Gastroesophageal sphincter (tissue), 4 donors: Measurements from ENCODE around the gene FGFR3. TPM values are rescaled to one million over a fixed set of nuclear protein-coding genes. Genes with fewer than 3 reads are reported as not detected.

Experiments
- ATAC-seq: fragments of 150-250 bp; one replicate; pipeline ENCODE4 v1.9.1; 2016; ENCODE audit warnings: mild to moderate bottlenecking, moderate library complexity
- H3K27ac ChIP-seq, 4 donors: fragments of 200-600 bp; sonication (generic) in 3 of 4; 1 replicate in 3 of 4; 2 replicates in 1 of 4; pipeline ENCODE4 v1.5.1; 2016 to 2019
- H3K27me3 ChIP-seq: fragments of 200-600 bp; sonication (generic); one replicate; pipeline ENCODE4 v1.5.1; 2019
- H3K36me3 ChIP-seq, 2 donors: fragments of 200-600 bp; sonication (generic); one replicate each; pipeline ENCODE4 v1.5.1; 2019; ENCODE audit warnings: control low read depth in 1 of 2
- H3K4me1 ChIP-seq, 3 donors: fragments of 200-600 bp; sonication (generic); 1 replicate in 2 of 3; 2 replicates in 1 of 3; pipeline ENCODE4 v1.5.1; 2016 to 2019; ENCODE audit warnings: control low read depth in 2 of 3
- H3K4me3 ChIP-seq, 2 donors: fragments of 200-600 bp; sonication (generic); one replicate each; pipeline ENCODE4 v1.5.1; 2019; ENCODE audit warnings: mild to moderate bottlenecking in 1 of 2, moderate library complexity in 1 of 2
- H3K9me3 ChIP-seq, 3 donors: fragments of 200-600 bp; sonication (generic); one replicate each; pipeline ENCODE4 v1.5.1; 2017 to 2019; ENCODE audit warnings: control low read depth in 2 of 3
- EP300 ChIP-seq: sonication (generic); formaldehyde crosslinking; IDR thresholded peaks from one replicate; pipeline ENCODE4 v1.6.1; 2017; ENCODE audit warnings: antibody characterized with exemption, mild to moderate bottlenecking
- POLR2A ChIP-seq, 2 donors: fragments of 450-650 bp; IDR thresholded peaks; one replicate each; pipeline ENCODE4 v1.6.1; 2017; ENCODE audit warnings: antibody characterized with exemption in 2 of 2, mild to moderate bottlenecking in 2 of 2, moderate library complexity in 1 of 2
- POLR2AphosphoS5 ChIP-seq: sonication (generic); formaldehyde crosslinking; IDR thresholded peaks from one replicate; pipeline ENCODE4 v1.6.1; 2017; ENCODE audit warnings: antibody characterized with exemption
- WGBS, 2 donors: methylation state at CpG; one replicate each; pipeline ENCODE4 v1.1.5; 2018; ENCODE audit warnings: low coverage in 1 of 2; 5-methylcytosine and 5-hydroxymethylcytosine counted together
- total RNA-seq, 4 donors: library from RNA; depleted of rRNA; stranded (reverse); fragments of >200 nt; gene quantifications; one replicate each; pipeline ENCODE4 v1.1.0, GENCODE V29; 2016
- TF ChIP-seq, protein P1 (sequence below), 4 experiments: fragments of 200-600 bp in 2 of 4; fragments of 450-650 bp in 2 of 4; sonication (generic) in 1 of 4; IDR thresholded peaks; one replicate each; pipeline ENCODE4 v1.5.1; 2017 to 2019; ENCODE audit warnings: antibody characterized with exemption in 4 of 4, mild to moderate bottlenecking in 2 of 4, moderate library complexity in 2 of 4

The FGFR3 gene
- total RNA-seq, 4 donors from 2014 or later = 1.4 to 17.7 (median 1.8) TPM

DNA sequence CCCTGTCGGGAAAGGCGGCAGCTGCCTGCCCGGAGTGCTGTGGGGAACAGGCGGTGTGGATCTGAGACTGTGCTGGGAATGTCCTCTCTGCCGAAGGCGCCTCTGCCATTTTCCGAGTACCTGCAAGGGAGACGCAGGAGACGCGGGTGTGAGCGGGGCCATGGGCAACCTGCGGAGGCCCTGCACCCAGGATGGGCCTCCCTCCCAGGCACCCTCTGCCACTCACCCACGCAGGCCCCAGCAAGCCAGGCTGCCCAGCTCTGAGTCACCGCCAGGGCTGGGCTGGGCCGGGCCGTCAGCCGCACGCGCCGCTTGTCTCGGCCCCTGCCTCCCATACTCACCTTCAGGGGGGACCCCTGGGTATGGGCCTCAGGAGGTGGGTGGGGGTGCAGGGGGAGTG, 3.5 kb upstream of the FGFR3 start:
- no peak overlapping the region for H3K27ac ChIP-seq
- H3K4me3 ChIP-seq = no peak overlapping the region
- no peak for ATAC-seq
- TF ChIP-seq POLR2AphosphoS5 = no peak
- TF ChIP-seq, protein P1, sequence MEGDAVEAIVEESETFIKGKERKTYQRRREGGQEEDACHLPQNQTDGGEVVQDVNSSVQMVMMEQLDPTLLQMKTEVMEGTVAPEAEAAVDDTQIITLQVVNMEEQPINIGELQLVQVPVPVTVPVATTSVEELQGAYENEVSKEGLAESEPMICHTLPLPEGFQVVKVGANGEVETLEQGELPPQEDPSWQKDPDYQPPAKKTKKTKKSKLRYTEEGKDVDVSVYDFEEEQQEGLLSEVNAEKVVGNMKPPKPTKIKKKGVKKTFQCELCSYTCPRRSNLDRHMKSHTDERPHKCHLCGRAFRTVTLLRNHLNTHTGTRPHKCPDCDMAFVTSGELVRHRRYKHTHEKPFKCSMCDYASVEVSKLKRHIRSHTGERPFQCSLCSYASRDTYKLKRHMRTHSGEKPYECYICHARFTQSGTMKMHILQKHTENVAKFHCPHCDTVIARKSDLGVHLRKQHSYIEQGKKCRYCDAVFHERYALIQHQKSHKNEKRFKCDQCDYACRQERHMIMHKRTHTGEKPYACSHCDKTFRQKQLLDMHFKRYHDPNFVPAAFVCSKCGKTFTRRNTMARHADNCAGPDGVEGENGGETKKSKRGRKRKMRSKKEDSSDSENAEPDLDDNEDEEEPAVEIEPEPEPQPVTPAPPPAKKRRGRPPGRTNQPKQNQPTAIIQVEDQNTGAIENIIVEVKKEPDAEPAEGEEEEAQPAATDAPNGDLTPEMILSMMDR (IDR thresholded peaks at IDR 0.05) = no peak
- no peak for TF ChIP-seq EP300
- TF ChIP-seq POLR2A (IDR thresholded peaks at IDR 0.05) = no peak
- H3K27me3 ChIP-seq = peaks cover 35% of the 10 kb centered on the region
- H3K9me3 ChIP-seq = no peaks in the 10 kb centered on the region
- H3K4me1 ChIP-seq = peaks cover 0 to 27% (median 8%) of the 10 kb centered on the region in 3 donors
- H3K36me3 ChIP-seq = no peaks in the 10 kb centered on the region
- no CpG with 5 or more reads among the region's 21 CpGs for WGBS, 2 donors

DNA sequence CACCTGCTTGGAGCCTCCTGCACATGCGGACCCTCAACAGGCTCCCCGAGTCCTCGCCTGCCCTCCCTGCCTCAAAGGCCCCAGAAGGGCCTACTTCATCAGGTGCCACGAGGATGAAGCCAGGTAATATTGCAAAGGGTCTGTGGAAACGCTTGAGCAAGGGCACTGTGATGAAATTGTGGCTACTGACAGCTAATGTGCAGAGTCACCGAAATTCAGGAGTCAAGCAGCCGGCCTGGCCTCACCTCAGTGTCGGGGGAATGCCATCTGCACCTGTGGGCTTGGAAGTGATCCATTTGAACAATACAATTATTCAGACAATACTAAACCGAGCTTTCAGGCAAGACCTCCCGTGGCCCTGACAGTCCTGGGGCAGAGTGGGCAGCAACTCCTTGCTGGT, 3.1 kb upstream of the FGFR3 start:
- 85% methylated on average over 9 of the region's 10 CpGs; no CpG with 5 or more reads in 1 of the 2 donors for WGBS, 2 donors
- Histone ChIP-seq H3K27ac (no peak overlapping the region), H3K27me3 (peaks cover 40% of the 10 kb centered on the region), H3K36me3 (no peaks in the 10 kb centered on the region), H3K4me3 (no peak overlapping the region), H3K9me3 (no peaks in the 10 kb centered on the region), H3K4me1 (peaks cover 0 to 31% (median 11%) of the 10 kb centered on the region in 3 donors)
- no peak for ATAC-seq
- TF ChIP-seq, protein P1 (IDR thresholded peaks at IDR 0.05) = no peak
- TF ChIP-seq POLR2A (IDR thresholded peaks at IDR 0.05) (no peak), EP300 (no peak), POLR2AphosphoS5 (no peak)

DNA sequence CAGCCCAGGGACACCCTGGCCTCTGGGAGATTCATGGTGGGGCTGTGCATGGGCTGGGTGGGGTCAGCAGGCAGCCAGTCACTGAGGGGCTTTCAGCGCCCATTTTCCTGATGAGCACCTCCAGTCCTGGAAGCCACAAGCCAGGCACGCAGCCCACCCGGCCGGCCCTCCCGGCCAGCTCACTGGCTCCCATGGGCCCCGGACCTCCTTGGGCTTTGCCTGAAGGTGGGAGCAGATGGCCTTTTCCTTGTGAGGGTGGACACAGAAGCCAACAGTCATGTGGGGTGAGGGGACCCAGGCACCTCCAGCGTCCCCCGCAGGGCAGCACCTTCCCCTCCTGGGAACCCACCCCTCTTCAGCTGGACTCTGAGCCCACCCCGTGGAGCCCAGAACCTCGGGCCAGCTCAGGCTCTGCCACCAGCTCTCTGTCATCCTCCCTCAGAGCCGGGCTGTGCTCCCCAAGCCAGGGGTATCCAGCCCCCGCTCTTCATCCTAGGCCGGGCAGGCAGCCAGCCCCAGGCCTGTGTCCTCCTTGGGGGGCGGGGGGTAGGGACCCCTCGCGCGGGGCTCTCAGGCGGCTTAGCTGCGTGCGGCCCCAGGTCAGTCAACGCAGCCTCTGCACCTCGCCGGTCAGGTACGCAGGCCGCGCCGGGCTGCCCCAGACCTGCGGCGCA, 798 bp upstream of the FGFR3 start:
- Histone ChIP-seq H3K36me3 (no peaks in the 10 kb centered on the region), H3K27me3 (peaks cover 57% of the 10 kb centered on the region), H3K4me1 (peaks cover 0 to 38% (median 17%) of the 10 kb centered on the region in 3 donors), H3K4me3 (peak overlapping the region in 1 of 2 donors; percentile 57), H3K9me3 (no peaks in the 10 kb centered on the region), H3K27ac (no peak overlapping the region)
- no peak for ATAC-seq
- 56% methylated on average over 5 of the region's 29 CpGs; no CpG with 5 or more reads in 1 of the 2 donors for WGBS, 2 donors
- TF ChIP-seq, protein P1 (IDR thresholded peaks at IDR 0.05) = no peak
- TF ChIP-seq POLR2A (IDR thresholded peaks at IDR 0.05) (no peak), POLR2AphosphoS5 (no peak), EP300 (no peak)

DNA sequence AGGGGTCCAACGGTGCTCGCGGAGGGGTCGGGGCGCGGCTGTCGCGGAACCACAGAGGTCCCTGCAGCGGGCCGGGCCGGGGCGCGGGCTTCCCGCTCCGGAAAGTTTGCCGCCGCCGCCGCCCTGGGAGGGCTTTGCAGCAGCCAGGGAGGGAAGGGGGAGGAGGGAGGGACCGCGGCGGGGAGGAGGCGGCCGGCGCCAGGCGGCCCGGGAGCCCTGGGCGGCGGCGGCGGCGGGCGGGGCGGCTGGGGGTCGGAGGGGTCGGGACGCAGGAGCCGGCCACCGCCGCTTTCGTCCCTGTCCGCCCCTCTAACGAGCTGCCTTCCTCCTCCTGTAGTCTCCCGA, 375 bp downstream of the FGFR3 start:
- WGBS, 2 donors = no CpG with 5 or more reads among the region's 44 CpGs
- Histone ChIP-seq H3K4me1 (peaks cover 0 to 29% (median 17%) of the 10 kb centered on the region in 3 donors), H3K27ac (no peak overlapping the region), H3K4me3 (peak overlapping the region; percentile 28 to 57), H3K36me3 (no peaks in the 10 kb centered on the region), H3K27me3 (peaks cover 63% of the 10 kb centered on the region), H3K9me3 (no peaks in the 10 kb centered on the region)
- peak; percentile 66 for ATAC-seq
- no peak for TF ChIP-seq EP300
- TF ChIP-seq POLR2A (IDR thresholded peaks at IDR 0.05) = no peak
- no peak for TF ChIP-seq POLR2AphosphoS5
- TF ChIP-seq, protein P1 (IDR thresholded peaks at IDR 0.05) = no peak
